ENCODE data around the gene CAV1. TPM values are rescaled to one million over a fixed set of nuclear protein-coding genes. Genes with fewer than 3 reads are reported as not detected.

CAV1 gene
- total RNA-seq, 2 experiments from 2014 or later = 0.35 TPM; not detected in 1

DNA sequence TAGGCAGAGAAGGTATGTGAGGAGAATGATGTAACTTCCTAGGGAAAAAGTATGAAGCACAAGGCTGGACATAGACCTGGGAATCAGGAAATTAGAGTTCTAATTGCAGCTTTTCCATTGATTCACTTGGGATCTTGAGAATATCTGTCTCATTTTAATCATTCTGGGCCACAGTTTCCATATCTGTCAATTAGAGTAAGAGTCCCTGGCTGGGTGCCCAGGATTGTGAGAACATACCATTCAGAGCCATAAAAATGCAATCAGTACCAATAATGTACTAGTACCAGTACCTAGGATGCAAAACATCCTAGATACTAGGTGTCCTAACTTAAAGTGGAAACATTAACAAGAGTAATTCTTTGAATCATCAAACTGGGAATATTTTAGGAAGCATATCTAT is 29.6 kb downstream of the CAV1 start:
- Mint-ChIP-seq H3K4me3 (no peak overlapping the region), H3K36me3 (ENCODE audit: low read depth) (no peaks in the 10 kb centered on the region), H3K27me3 (ENCODE audit: low read depth) (peaks cover 34% of the 10 kb centered on the region), H3K9me3 (no peaks in the 10 kb centered on the region), H3K27ac (no peak overlapping the region), H3K4me1 (ENCODE audit: low read depth) (no peaks in the 10 kb centered on the region)
- no peak for DNase-seq
- CTCF ChIA-PET = interaction anchor here (0.6 to 1.5 kb wide), 2 partner anchors 28 to 51 kb away, joined by 3 read pairs; no protein-coding TSS in a partner anchor
- intact Hi-C loops (cut with micrococcal nuclease) = no loop called here

DNA sequence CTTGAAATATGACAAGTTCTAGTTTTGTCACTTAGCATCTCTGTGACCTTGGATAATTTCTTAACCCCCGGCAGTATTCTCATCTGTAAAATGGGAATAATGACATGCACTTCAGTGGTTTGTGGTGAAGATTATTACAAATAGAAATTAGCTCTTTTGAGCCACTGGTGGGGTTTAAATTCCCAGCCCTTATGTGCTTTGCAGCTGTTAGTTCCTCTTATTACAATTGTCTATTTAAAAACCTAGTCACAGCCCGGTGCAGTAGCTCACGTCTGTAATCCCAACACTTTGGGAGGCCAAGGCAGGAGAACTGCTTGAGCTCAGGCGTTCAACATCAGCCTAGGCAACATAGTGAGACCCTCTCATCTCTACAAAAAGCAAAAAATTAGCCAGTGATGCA is 30.1 kb downstream of the CAV1 start:
- CTCF ChIA-PET = interaction anchor here (0.6 kb wide), 1 partner anchor 51 kb away, joined by 3 read pairs; no protein-coding TSS in a partner anchor
- no peak overlapping the region for H3K4me3 Mint-ChIP-seq
- peaks cover 37% of the 10 kb centered on the region for H3K27me3 Mint-ChIP-seq (ENCODE audit: low read depth)
- H3K4me1 Mint-ChIP-seq (ENCODE audit: low read depth) = no peaks in the 10 kb centered on the region
- H3K9me3 Mint-ChIP-seq = no peaks in the 10 kb centered on the region
- H3K36me3 Mint-ChIP-seq (ENCODE audit: low read depth) = no peaks in the 10 kb centered on the region
- intact Hi-C loops (cut with micrococcal nuclease) = no loop called here
- H3K27ac Mint-ChIP-seq = no peak overlapping the region
- DNase-seq = no peak

DNA sequence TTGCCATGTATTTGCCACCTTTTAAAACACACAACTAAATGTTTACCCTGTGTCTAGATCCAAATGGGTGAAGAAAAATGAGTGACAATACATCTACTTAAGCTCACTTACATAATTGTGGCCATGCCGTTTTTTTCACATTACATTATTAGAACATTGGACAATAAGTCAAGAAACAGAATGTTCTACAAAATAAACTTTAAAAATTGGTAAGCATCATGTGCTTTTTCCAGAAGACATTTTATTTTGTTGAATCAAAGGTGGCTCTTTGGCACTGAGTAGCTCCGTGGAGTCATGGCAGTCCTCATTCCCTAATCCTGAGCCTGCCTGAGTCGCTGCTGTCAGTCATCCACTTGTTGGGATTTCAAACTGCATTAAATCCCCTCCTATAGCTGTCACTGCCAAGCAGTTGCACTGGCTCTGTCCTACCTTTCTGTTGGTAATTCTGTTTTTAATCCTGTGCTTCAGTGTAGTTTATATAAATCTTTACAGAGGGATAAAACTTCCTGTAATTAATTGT is 32.3 kb downstream of the CAV1 start:
- Mint-ChIP-seq H3K36me3 (ENCODE audit: low read depth) (no peaks in the 10 kb centered on the region), H3K4me1 (ENCODE audit: low read depth) (no peaks in the 10 kb centered on the region), H3K27me3 (ENCODE audit: low read depth) (peaks cover 37% of the 10 kb centered on the region), H3K27ac (no peak overlapping the region), H3K9me3 (no peaks in the 10 kb centered on the region), H3K4me3 (no peak overlapping the region)
- intact Hi-C loops (cut with micrococcal nuclease) = no loop called here
- no peak for DNase-seq
- CTCF ChIA-PET = interaction anchor here (1.2 to 1.5 kb wide), 2 partner anchors 12 to 32 kb away, joined by 3 to 4 read pairs; no protein-coding TSS in a partner anchor

DNA sequence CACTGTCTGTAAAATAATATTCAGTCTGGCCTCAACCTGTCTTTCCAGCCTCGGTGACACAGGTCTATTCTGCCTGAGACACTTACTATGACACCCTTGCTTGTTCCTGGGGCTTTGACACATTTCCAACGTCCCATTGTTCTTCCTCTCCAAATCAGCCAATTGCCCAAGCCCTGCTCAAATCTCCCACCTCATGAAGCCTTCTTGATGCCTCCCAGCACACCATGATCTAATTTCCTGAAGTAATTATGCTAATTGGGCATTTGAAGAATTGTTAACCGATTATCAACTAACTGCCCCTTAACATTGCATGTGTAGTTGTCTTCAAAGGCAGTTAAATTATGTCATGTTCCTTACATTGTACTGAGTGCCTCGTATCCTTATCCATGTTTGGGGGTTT is 33.1 kb downstream of the CAV1 start:
- no peaks in the 10 kb centered on the region for H3K36me3 Mint-ChIP-seq (ENCODE audit: low read depth)
- intact Hi-C loops (cut with micrococcal nuclease) = no loop called here
- CTCF ChIA-PET = interaction anchor here (1.2 to 1.5 kb wide), 2 partner anchors 12 to 31 kb away, joined by 3 to 4 read pairs; no protein-coding TSS in a partner anchor
- no peak overlapping the region for H3K4me3 Mint-ChIP-seq
- H3K4me1 Mint-ChIP-seq (ENCODE audit: low read depth) = no peaks in the 10 kb centered on the region
- H3K9me3 Mint-ChIP-seq = no peaks in the 10 kb centered on the region
- H3K27ac Mint-ChIP-seq = no peak overlapping the region
- peaks cover 40% of the 10 kb centered on the region for H3K27me3 Mint-ChIP-seq (ENCODE audit: low read depth)
- DNase-seq = no peak

DNA sequence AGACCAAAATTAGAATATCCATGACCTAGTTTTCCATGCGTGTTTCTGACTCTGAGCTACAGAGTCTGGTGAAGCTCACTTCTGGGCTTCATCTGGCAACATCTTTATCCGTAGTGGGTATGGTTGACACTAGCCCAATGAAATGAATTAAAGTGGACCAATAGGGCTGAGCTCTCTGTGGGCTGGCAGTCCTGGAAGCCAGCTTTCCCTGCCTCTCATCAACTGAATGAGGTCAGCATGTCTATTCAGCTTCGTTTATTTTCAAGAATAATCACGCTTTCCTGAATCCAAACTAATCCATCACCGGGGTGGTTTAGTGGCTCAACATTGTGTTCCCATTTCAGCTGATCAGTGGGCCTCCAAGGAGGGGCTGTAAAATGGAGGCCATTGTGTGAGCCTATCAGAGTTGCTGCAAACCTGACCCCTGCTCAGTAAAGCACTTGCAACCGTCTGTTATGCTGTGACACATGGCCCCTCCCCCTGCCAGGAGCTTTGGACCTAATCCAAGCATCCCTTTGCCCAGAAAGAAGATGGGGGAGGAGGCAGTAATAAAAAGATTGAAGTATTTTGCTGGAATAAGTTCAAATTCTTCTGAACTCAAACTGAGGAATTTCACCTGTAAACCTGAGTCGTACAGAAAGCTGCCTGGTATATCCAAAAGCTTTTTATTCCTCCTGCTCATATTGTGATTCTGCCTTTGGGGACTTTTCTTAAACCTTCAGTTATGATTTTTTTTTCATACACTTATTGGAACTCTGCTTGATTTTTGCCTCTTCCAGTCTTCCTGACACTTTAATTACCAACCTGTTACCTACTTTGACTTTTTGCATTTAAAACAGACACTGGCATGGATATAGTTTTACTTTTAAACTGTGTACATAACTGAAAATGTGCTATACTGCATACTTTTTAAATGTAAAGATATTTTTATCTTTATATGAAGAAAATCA is 35.5 kb downstream of the CAV1 start:
- H3K27ac Mint-ChIP-seq = no peak overlapping the region

DNA sequence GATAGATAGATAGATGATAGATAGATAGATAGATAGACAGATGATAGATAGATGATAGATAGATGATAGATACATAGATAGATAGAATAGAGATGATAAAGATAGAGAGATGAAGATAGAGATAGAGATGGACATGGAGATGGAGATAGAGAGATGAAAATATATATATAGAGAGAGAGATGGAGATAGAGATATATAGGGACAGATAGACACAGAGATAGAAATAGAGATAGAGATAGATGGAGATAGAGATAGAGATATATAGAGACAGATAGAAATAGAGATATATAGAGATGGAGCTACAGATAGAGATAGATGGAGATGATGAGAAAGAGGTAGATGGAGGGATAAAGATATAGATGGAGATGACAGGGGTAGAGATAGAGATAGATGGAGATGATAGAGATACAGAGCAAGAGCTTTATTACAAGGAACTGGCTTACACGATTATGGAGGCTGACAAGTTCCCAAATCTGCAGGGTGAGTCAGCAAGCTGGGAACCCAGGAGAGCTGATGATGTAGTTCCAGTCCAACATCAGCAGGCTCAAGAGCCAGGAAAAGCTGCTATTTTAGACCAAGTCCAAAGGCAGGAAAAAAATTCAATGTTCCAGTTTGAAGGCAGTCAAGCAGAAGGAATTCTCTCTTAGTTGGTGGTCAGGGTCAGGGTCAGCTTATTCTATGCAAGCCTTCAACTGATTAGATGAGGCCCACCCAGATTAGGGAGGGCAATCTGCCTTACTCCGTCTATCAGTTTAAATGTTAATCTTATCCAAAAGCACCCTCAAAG is 37.1 kb downstream of the CAV1 start:
- CTCF ChIA-PET = interaction anchor here (0.6 to 0.9 kb wide), 2 partner anchors 35 to 240 kb away, joined by 4 read pairs; no protein-coding TSS in a partner anchor
- Mint-ChIP-seq H3K36me3 (ENCODE audit: low read depth) (no peaks in the 10 kb centered on the region), H3K27ac (no peak overlapping the region), H3K27me3 (ENCODE audit: low read depth) (peaks cover 35% of the 10 kb centered on the region), H3K9me3 (no peaks in the 10 kb centered on the region), H3K4me3 (no peak overlapping the region), H3K4me1 (ENCODE audit: low read depth) (no peaks in the 10 kb centered on the region)
- DNase-seq = no peak
- intact Hi-C loops (cut with micrococcal nuclease) = no loop called here

More for the DNA sequence above, 35.5 kb downstream of the CAV1 start:
- H3K4me3 Mint-ChIP-seq = no peak overlapping the region
- CTCF ChIA-PET = interaction anchor here (0.9 kb wide), 1 partner anchor 31 kb away, joined by 3 read pairs; no protein-coding TSS in a partner anchor
- intact Hi-C loops (cut with micrococcal nuclease) = no loop called here
- H3K27me3 Mint-ChIP-seq (ENCODE audit: low read depth) = peaks cover 37% of the 10 kb centered on the region
- no peaks in the 10 kb centered on the region for H3K9me3 Mint-ChIP-seq
- no peak for DNase-seq
- H3K36me3 Mint-ChIP-seq (ENCODE audit: low read depth) = no peaks in the 10 kb centered on the region
- no peaks in the 10 kb centered on the region for H3K4me1 Mint-ChIP-seq (ENCODE audit: low read depth)

DNA sequence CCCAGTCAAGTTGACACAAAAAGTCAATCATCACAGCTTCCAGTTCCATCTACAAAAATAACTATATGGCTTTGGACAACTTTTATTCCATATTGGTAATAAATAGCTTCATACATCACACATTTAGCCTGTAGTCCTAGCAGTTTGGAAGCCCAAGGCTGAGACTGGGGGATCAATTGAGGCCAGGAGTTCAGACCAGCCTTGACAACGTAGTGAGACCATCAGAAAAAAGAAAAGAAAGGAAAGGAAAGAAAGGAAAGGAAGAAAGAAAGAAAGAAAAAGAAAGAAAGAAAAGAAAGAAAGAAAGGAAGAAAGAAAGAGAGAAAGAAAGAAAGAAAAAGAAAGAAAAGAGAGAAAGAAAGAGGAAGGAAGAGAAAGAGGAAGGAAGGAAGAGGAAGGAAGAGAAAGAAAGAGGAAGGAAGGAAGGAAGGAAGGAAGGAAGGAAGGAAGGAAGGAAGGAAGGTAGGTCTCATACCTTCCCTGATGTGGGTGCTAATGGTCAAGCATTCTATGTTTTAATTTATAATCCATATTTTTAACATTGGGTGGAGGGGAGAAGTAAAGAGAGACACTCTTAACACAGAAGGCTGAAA is 37.8 kb downstream of the CAV1 start:
- peaks cover 34% of the 10 kb centered on the region for H3K27me3 Mint-ChIP-seq (ENCODE audit: low read depth)
- DNase-seq = no peak
- no peaks in the 10 kb centered on the region for H3K9me3 Mint-ChIP-seq
- intact Hi-C loops (cut with micrococcal nuclease) = no loop called here
- CTCF ChIA-PET = interaction anchor here (0.9 kb wide), 1 partner anchor 36 kb away, joined by 4 read pairs; no protein-coding TSS in a partner anchor
- H3K27ac Mint-ChIP-seq = no peak overlapping the region
- no peaks in the 10 kb centered on the region for H3K36me3 Mint-ChIP-seq (ENCODE audit: low read depth)
- no peaks in the 10 kb centered on the region for H3K4me1 Mint-ChIP-seq (ENCODE audit: low read depth)
- H3K4me3 Mint-ChIP-seq = no peak overlapping the region

DNA sequence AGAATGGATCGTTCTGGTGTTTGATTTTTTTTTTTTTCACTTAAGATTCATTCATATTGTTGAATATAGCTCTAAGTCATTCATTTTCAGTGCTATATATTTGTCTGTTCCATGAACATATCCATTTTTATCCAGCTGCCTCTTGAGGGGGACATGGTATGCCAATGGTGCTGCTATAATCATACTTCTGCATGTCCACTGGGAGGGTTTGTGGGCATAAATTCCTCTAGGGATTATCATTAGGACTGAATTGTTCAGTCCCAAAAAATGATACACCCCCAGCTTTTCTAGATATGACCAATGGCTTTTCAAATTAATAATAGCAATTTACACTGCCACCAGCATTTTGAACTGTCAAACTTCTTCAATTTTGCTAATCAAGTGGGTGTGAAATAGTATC is 41.1 kb downstream of the CAV1 start:
- intact Hi-C loops (cut with micrococcal nuclease) = no loop called here
- CTCF ChIA-PET = no interaction called here
- Mint-ChIP-seq H3K4me1 (ENCODE audit: low read depth) (no peaks in the 10 kb centered on the region), H3K27me3 (ENCODE audit: low read depth) (peaks cover 16% of the 10 kb centered on the region), H3K36me3 (ENCODE audit: low read depth) (no peaks in the 10 kb centered on the region), H3K9me3 (no peaks in the 10 kb centered on the region), H3K27ac (no peak overlapping the region), H3K4me3 (no peak overlapping the region)
- DNase-seq = no peak

DNA sequence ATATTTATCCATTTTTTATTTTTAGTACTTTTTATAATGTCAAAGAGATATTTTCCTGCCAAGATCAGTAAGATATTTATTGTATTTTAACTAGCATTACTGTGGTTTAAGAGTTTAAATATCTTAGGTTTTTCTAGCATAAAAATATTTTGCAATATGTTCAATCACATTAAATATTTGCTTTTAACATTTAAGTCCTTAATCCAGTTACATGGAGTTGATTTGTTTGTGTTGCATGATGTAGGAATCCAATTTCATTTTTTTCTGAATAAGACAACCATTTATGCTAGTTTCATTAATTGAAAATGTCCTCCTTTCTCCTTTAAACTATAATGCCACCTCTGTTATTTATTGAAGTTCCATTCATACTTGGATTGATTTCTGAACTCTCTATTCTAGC is 41.8 kb downstream of the CAV1 start:
- Mint-ChIP-seq H3K27ac (no peak overlapping the region), H3K9me3 (no peaks in the 10 kb centered on the region), H3K4me3 (no peak overlapping the region), H3K4me1 (ENCODE audit: low read depth) (no peaks in the 10 kb centered on the region), H3K27me3 (ENCODE audit: low read depth) (peaks cover 16% of the 10 kb centered on the region), H3K36me3 (ENCODE audit: low read depth) (no peaks in the 10 kb centered on the region)
- DNase-seq = no peak
- CTCF ChIA-PET = no interaction called here
- intact Hi-C loops (cut with micrococcal nuclease) = no loop called here

DNA sequence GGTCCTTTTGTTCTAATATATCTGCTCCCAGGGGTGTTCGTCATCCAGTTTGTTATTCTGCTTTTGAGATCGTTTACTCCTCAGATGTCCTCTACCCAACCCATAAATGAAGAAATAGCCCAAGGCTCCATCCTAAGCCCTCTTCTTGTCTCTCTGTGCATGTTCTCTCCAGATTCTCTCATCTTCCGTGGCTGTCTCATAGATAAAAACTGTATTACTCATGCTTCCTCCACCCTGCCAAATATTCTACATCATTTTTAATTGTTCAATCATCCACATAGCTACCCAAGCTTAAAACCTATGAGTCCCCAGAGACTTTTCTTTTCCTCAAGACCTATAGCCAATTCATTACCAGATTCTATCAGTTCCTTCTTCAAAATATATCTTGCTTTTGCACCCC is 44.9 kb downstream of the CAV1 start:
- CTCF ChIA-PET = no interaction called here
- Mint-ChIP-seq H3K36me3 (ENCODE audit: low read depth) (no peaks in the 10 kb centered on the region), H3K4me1 (ENCODE audit: low read depth) (no peaks in the 10 kb centered on the region), H3K4me3 (no peak overlapping the region), H3K27me3 (ENCODE audit: low read depth) (peaks cover 8% of the 10 kb centered on the region), H3K9me3 (no peaks in the 10 kb centered on the region), H3K27ac (no peak overlapping the region)
- intact Hi-C loops (cut with micrococcal nuclease) = no loop called here
- DNase-seq = no peak

DNA sequence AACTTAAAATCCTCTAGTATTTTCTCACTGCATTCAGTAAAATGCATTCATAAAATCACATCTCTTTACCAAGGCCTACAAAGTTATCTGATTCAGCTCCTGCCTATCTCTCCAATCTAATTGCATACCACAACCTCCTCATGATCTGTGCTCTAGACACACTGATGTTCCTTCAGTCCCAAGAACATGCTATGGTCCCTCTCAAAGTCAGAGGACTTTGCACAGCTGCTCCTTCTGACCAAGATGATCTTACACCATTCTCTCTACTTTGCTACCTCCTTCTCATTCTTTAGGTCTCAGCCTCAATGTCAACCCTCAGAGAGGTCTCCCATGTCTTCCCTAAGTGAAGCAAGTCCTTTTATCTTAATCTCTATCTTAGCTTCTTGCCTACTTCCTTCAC is 45.5 kb downstream of the CAV1 start:
- no peaks in the 10 kb centered on the region for H3K36me3 Mint-ChIP-seq (ENCODE audit: low read depth)
- H3K9me3 Mint-ChIP-seq = no peaks in the 10 kb centered on the region
- no peak overlapping the region for H3K4me3 Mint-ChIP-seq
- CTCF ChIA-PET = interaction anchor here (0.6 to 2.1 kb wide), 2 partner anchors 11 to 91 kb away, joined by 3 to 4 read pairs; no protein-coding TSS in a partner anchor
- intact Hi-C loops (cut with micrococcal nuclease) = no loop called here
- peaks cover 3% of the 10 kb centered on the region for H3K27me3 Mint-ChIP-seq (ENCODE audit: low read depth)
- no peak for DNase-seq
- H3K27ac Mint-ChIP-seq = no peak overlapping the region
- H3K4me1 Mint-ChIP-seq (ENCODE audit: low read depth) = no peaks in the 10 kb centered on the region

DNA sequence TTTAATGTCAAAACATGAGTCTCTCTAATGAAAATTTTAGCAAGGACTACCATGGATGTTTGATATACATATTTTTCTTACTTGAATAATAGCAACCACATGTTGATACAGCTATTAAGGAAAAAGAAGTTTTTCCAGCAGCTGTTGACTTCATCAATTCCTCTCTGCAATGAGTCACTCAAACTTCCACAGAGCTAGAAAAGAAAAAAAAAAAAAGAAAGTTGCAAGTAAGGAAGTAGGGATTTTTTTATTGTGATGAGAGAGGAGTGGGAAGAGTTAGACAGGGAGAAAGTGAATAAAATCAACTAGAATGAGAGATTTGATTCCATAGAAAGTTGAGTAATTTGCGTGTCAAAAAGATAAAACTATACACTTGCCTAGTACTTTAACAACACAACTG is 46.2 kb downstream of the CAV1 start:
- CTCF ChIA-PET = interaction anchor here (0.6 to 2.1 kb wide), 2 partner anchors 11 to 90 kb away, joined by 3 to 4 read pairs; no protein-coding TSS in a partner anchor
- Mint-ChIP-seq H3K9me3 (no peaks in the 10 kb centered on the region), H3K4me3 (no peak overlapping the region), H3K4me1 (ENCODE audit: low read depth) (no peaks in the 10 kb centered on the region), H3K27me3 (ENCODE audit: low read depth) (peaks cover 3% of the 10 kb centered on the region), H3K27ac (no peak overlapping the region), H3K36me3 (ENCODE audit: low read depth) (no peaks in the 10 kb centered on the region)
- intact Hi-C loops (cut with micrococcal nuclease) = no loop called here
- no peak for DNase-seq

Measured in activated naive CD4-positive, alpha-beta T cell treated with anti-CD3 and anti-CD28 coated beads for 36 hours (primary cell).